ENCODE measurements around the gene LRMDA. TPM values are rescaled to one million over a fixed set of nuclear protein-coding genes. Genes with fewer than 3 reads are reported as not detected.

LRMDA gene
- total and polyA plus RNA-seq, 4 donors, result 12.1 to 40.8 (median 21.6) TPM

DNA sequence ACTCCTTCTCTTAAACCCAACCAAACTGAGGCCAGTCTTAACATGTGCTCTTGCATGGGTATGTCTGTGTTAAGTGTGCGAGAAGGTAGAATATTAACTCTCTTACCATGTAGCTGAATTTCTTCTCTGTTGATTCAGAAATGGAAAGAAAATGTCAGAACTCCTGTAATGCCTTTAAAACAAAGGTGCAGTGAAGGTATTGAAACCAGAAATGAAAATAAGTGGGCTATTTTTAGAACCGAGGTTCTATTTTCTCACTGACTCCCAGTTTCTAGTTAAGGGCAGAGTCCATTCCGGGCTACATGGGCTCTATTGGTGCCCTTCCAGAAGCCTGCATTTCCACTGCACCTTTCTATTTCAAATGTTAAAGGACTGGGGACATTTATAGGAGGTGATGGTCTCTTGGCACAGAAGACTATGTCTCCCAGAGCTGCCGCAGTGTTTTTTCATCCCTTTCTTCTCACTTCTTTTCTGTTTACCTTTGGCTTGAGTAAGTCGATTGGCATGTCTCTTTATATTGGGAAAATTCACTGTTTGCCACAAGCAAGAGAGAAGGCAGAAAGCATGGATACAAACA lies 174.9 kb downstream of the LRMDA start:
- Histone ChIP-seq H3K27me3 (ENCODE audit: control insufficient read depth in 3 of 3, insufficient read depth in 3 of 3, low read length in 2 of 3) (no peaks in the 10 kb centered on the region), H3K9me3 (ENCODE audit: control insufficient read depth in 4 of 4, insufficient read depth in 3 of 4, low read length in 3 of 4) (no peaks in the 10 kb centered on the region), H3K4me1 (ENCODE audit: control insufficient read depth in 5 of 5, insufficient read depth in 5 of 5, low read length in 5 of 5) (peaks cover 0 to 10% (median 0%) of the 10 kb centered on the region in 5 donors), H3K9ac (ENCODE audit: insufficient read depth in 1 of 2, low read length in 2 of 2) (no peak overlapping the region), H3K4me3 (no peak overlapping the region), H3K27ac (ENCODE audit: low read depth in 1 of 2, low read length in 1 of 2) (no peak overlapping the region), H3K36me3 (ENCODE audit: control insufficient read depth in 4 of 4, insufficient read depth in 4 of 4, low read length in 4 of 4) (peaks cover 0 to 1% (median 0%) of the 10 kb centered on the region in 4 donors)
- 73 to 87% methylated on average over 5 of the region's 5 CpGs for WGBS, 2 donors
- DNase-seq, result no peak
- ATAC-seq (ENCODE audit: insufficient read depth, low FRiP score), result no peak
- TF ChIP-seq, protein P1, sequence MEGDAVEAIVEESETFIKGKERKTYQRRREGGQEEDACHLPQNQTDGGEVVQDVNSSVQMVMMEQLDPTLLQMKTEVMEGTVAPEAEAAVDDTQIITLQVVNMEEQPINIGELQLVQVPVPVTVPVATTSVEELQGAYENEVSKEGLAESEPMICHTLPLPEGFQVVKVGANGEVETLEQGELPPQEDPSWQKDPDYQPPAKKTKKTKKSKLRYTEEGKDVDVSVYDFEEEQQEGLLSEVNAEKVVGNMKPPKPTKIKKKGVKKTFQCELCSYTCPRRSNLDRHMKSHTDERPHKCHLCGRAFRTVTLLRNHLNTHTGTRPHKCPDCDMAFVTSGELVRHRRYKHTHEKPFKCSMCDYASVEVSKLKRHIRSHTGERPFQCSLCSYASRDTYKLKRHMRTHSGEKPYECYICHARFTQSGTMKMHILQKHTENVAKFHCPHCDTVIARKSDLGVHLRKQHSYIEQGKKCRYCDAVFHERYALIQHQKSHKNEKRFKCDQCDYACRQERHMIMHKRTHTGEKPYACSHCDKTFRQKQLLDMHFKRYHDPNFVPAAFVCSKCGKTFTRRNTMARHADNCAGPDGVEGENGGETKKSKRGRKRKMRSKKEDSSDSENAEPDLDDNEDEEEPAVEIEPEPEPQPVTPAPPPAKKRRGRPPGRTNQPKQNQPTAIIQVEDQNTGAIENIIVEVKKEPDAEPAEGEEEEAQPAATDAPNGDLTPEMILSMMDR (IDR thresholded peaks at IDR 0.05; ENCODE audit: control extremely low read depth, extremely low read depth), result no peak

DNA sequence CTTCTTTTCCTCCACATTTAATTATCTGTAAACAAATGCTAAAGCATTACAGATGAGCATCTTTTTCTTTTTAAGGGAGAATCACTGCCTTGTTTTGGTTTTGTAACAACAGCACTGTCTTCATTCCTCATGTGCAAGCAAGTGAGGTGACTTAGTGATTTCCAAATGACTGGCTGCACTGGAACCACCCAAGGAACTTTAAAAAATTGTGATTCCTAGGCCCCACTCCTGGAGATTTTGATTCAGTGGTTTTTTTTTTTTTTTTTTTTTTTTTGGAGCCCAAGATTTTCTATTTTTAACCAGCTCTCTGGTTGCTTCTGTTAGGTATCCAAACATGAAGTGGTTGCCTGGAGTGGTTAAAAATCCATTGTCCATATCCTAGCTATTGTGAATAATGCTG lies 176.2 kb downstream of the LRMDA start:
- no peak for ATAC-seq (ENCODE audit: insufficient read depth, low FRiP score)
- H3K4me1 ChIP-seq (ENCODE audit: control insufficient read depth in 5 of 5, insufficient read depth in 5 of 5, low read length in 5 of 5), result peaks cover 0 to 17% (median 9%) of the 10 kb centered on the region in 5 donors
- TF ChIP-seq, protein P1 (IDR thresholded peaks at IDR 0.05; ENCODE audit: control extremely low read depth, extremely low read depth), result no peak

DNA sequence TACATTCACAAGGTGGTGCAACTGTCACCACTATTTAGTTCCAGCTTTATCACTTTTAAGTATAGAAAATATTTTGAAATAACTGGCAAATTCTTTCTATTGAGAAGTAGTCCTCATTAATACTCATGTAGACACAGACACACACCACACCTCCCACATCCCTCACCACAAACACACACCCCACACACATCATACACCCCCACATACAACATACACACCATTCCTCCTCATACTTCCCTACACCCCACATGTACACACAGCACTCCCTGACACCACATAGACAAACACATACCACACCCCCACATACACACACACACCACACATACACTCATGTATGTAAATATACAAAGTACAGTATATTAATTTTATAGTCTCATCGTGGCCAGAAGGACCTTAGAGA lies 178.8 kb downstream of the LRMDA start:
- DNase-seq (no peak), ATAC-seq (ENCODE audit: insufficient read depth, low FRiP score) (no peak)
- Histone ChIP-seq H3K27ac (ENCODE audit: low read depth in 1 of 2, low read length in 1 of 2) (no peak overlapping the region), H3K9me3 (ENCODE audit: control insufficient read depth in 4 of 4, insufficient read depth in 3 of 4, low read length in 3 of 4) (no peaks in the 10 kb centered on the region), H3K9ac (ENCODE audit: insufficient read depth in 1 of 2, low read length in 2 of 2) (no peak overlapping the region), H3K4me3 (no peak overlapping the region), H3K36me3 (ENCODE audit: control insufficient read depth in 4 of 4, insufficient read depth in 4 of 4, low read length in 4 of 4) (peaks cover 0 to 1% (median 0%) of the 10 kb centered on the region in 4 donors), H3K4me1 (ENCODE audit: control insufficient read depth in 5 of 5, insufficient read depth in 5 of 5, low read length in 5 of 5) (peaks cover 0 to 40% (median 19%) of the 10 kb centered on the region in 5 donors), H3K27me3 (ENCODE audit: control insufficient read depth in 3 of 3, insufficient read depth in 3 of 3, low read length in 2 of 3) (no peaks in the 10 kb centered on the region)
- TF ChIP-seq, protein P1 (IDR thresholded peaks at IDR 0.05; ENCODE audit: control extremely low read depth, extremely low read depth), result no peak
- WGBS, 2 donors, result 0 to 45% methylated on average over 1 of the region's 1 CpG

More for the DNA sequence above, 176.2 kb downstream of the LRMDA start:
- Histone ChIP-seq H3K27ac (ENCODE audit: low read depth in 1 of 2, low read length in 1 of 2) (no peak overlapping the region), H3K9me3 (ENCODE audit: control insufficient read depth in 4 of 4, insufficient read depth in 3 of 4, low read length in 3 of 4) (no peaks in the 10 kb centered on the region), H3K4me3 (no peak overlapping the region), H3K9ac (ENCODE audit: insufficient read depth in 1 of 2, low read length in 2 of 2) (no peak overlapping the region), H3K27me3 (ENCODE audit: control insufficient read depth in 3 of 3, insufficient read depth in 3 of 3, low read length in 2 of 3) (no peaks in the 10 kb centered on the region), H3K36me3 (ENCODE audit: control insufficient read depth in 4 of 4, insufficient read depth in 4 of 4, low read length in 4 of 4) (peaks cover 0 to 1% (median 0%) of the 10 kb centered on the region in 4 donors)
- DNase-seq, result no peak

All from lung (tissue), 12 donors.